Endothelial cell of umbilical vein (primary cell): ENCODE results near the gene LY9. TPM values are rescaled to one million over a fixed set of nuclear protein-coding genes. Genes with fewer than 3 reads are reported as not detected.

Experiments
- BruUV-seq: library from RNA; stranded (reverse); fragments of 400-500 nt; replicated peaks from 2 replicates; lab custom pipeline; 2021; lab: Mats Ljungman, UMichigan
- CTCF ChIA-PET: fragments of 300-600, 350-600 bp; sonication (Branson Sonifier 250); formaldehyde crosslinking; loops from one replicate; lab custom pipeline; 2021; ENCODE audit warnings: antibody characterized with exemption, inconsistent platforms; lab: Charles Lee
- POLR2A ChIA-PET: fragments of 300-600, 350-600 bp; sonication (Branson Sonifier 250); formaldehyde crosslinking; loops from one replicate; lab custom pipeline; 2021; ENCODE audit warnings: antibody characterized with exemption, inconsistent platforms; lab: Charles Lee
- DNase-seq: peaks from one replicate; pipeline ENCODE4 v3.0.0-alpha.2; 2011; ENCODE audit warnings: low read depth, low spot score
- FAIRE-seq: peaks from 2 replicates; lab custom pipeline; 2011; peaks lifted over from hg19 to GRCh38; lab: Jason Lieb, UNC
- H2AFZ ChIP-seq: 2 replicates; pipeline ENCODE4 v1.6.0; 2012; ENCODE audit warnings: low read depth, low read length, control low read depth, inconsistent platforms
- H3K27ac ChIP-seq: 2 replicates; pipeline ENCODE4 v1.5.1; 2011; ENCODE audit warnings: low read depth, mild to moderate bottlenecking, control low read depth, low read length, moderate library complexity; ENCODE audit not compliant: insufficient read depth
- H3K27me3 ChIP-seq, 2 experiments: 2 replicates each; pipeline versions ENCODE4 v1.6.0 to v1.6.1; 2011; ENCODE audit warnings: low read length in 2 of 2, mixed read lengths in 1 of 2; ENCODE audit not compliant: control insufficient read depth in 2 of 2, insufficient read depth in 2 of 2
- H3K36me3 ChIP-seq, 2 experiments: 2 replicates in 1 of 2; 3 replicates in 1 of 2; pipeline ENCODE4 v1.5.1; 2011; ENCODE audit warnings: low read length in 2 of 2, mild to moderate bottlenecking in 1 of 2, moderate library complexity in 1 of 2; ENCODE audit not compliant: control insufficient read depth in 2 of 2, insufficient read depth in 2 of 2; ENCODE audit errors: extremely low read depth in 1 of 2
- H3K4me1 ChIP-seq: 3 replicates; pipeline ENCODE4 v1.5.1; 2011; ENCODE audit warnings: mild to moderate bottlenecking, low read length; ENCODE audit not compliant: control insufficient read depth, insufficient read depth; ENCODE audit errors: extremely low read depth
- H3K4me2 ChIP-seq: 2 replicates; pipeline ENCODE4 v1.6.1; 2011; ENCODE audit warnings: low read length, control low read depth, mixed read lengths; ENCODE audit not compliant: insufficient read depth
- H3K4me3 ChIP-seq, 3 experiments: fragments of 200-600 bp in 1 of 3; sonication (generic), shearing (Covaris generic) in 1 of 3; replicated peaks in 1 of 3; 2 replicates each; pipeline ENCODE4 v1.5.1; 2011 to 2016; ENCODE audit warnings: control low read depth in 3 of 3, low read length in 3 of 3, mild to moderate bottlenecking in 2 of 3, inconsistent platforms in 1 of 3, low read depth in 1 of 3, moderate library complexity in 1 of 3; ENCODE audit not compliant: insufficient read depth in 1 of 3
- H3K79me2 ChIP-seq: 2 replicates; pipeline ENCODE4 v1.6.0; 2012; ENCODE audit warnings: low read length, inconsistent platforms; ENCODE audit not compliant: control insufficient read depth, insufficient read depth
- H3K9ac ChIP-seq: replicated peaks from 2 replicates; pipeline ENCODE3; 2011; ENCODE audit warnings: low read length, control low read depth; ENCODE audit not compliant: insufficient read depth; ENCODE audit errors: extremely low read depth
- H3K9me1 ChIP-seq: replicated peaks from 3 replicates; pipeline ENCODE4 v1.6.0; 2011; ENCODE audit warnings: mild to moderate bottlenecking, low read length; ENCODE audit not compliant: control insufficient read depth, insufficient read depth; ENCODE audit errors: extremely low read depth
- H3K9me3 ChIP-seq: replicated peaks from 2 replicates; pipeline ENCODE4 v1.5.1; 2012; ENCODE audit warnings: low read length, inconsistent platforms; ENCODE audit not compliant: control insufficient read depth, insufficient read depth
- H4K20me1 ChIP-seq: replicated peaks from 2 replicates; pipeline ENCODE3; 2011; ENCODE audit warnings: mild to moderate bottlenecking, low read length; ENCODE audit not compliant: control insufficient read depth, insufficient read depth; ENCODE audit errors: extremely low read depth
- EZH2 ChIP-seq: IDR thresholded peaks from 2 replicates; pipeline ENCODE4 v1.6.1; 2012; ENCODE audit warnings: borderline replicate concordance, low read depth, mild to moderate bottlenecking, moderate library complexity, low read length, inconsistent platforms; ENCODE audit not compliant: severe bottlenecking
- FOS ChIP-seq: IDR thresholded peaks from 2 replicates; pipeline ENCODE4 v1.6.1; 2011; ENCODE audit warnings: mild to moderate bottlenecking, low read length, moderate library complexity, borderline replicate concordance; ENCODE audit not compliant: insufficient read depth
- GATA2 ChIP-seq: IDR thresholded peaks from 2 replicates; pipeline ENCODE4 v1.7.0; 2011; ENCODE audit warnings: low read depth, mild to moderate bottlenecking, moderate library complexity, mixed read lengths, low read length; ENCODE audit not compliant: insufficient read length, insufficient read depth
- JUN ChIP-seq: IDR thresholded peaks from 2 replicates; pipeline ENCODE4 v1.6.1; 2011; ENCODE audit warnings: borderline replicate concordance, low read depth; ENCODE audit not compliant: insufficient read length, insufficient read depth
- MYC ChIP-seq: IDR thresholded peaks from one replicate; pipeline ENCODE4 v1.6.1; 2011; ENCODE audit warnings: mild to moderate bottlenecking, low read depth, low read length
- POLR2A ChIP-seq: IDR thresholded peaks from 2 replicates; pipeline ENCODE4 v1.6.1; 2012; ENCODE audit warnings: low read depth, mild to moderate bottlenecking, control low read depth, low read length
- POLR2AphosphoS5 ChIP-seq: IDR thresholded peaks from 2 replicates; pipeline ENCODE4 v1.6.1; 2012; ENCODE audit warnings: low read depth, mild to moderate bottlenecking, control low read depth, low read length, moderate library complexity; ENCODE audit not compliant: insufficient read depth
- dilution Hi-C: fragments of 300-500 bp; cut with MboI; formaldehyde crosslinking; loops from one replicate; pipeline ENCODE4 v1.15.0; 2019; ENCODE audit warnings: low sequenced_read_pairs; ENCODE audit not compliant: extremely low pct_ligation_motif_present
- intact Hi-C: fragments of 100-400 bp; cut with micrococcal nuclease; formaldehyde crosslinking; loops from one replicate; pipeline ENCODE4 v1.10.0; 2022
- polyA plus RNA-seq, 4 experiments: library from polyadenylated mRNA; depleted of rRNA in 3 of 4; stranded (reverse) in 3 of 4; unstranded in 1 of 4; fragments of >200 nt; gene quantifications; 2 replicates each; pipeline versions ENCODE4 v1.2.1 to v1.2.3, GENCODE V29; 2011 to 2012; ENCODE audit warnings: missing spikeins in 1 of 4
- total RNA-seq: library from RNA; stranded (reverse); gene quantifications from 2 replicates; pipeline ENCODE4 v1.2.3, GENCODE V29; 2021
- TF ChIP-seq, protein P1 (sequence below): IDR thresholded peaks from 2 replicates; pipeline ENCODE4 v1.6.1; 2011; ENCODE audit not compliant: insufficient read depth, insufficient read length
- TF ChIP-seq, protein P2 (sequence below), 2 donors: IDR thresholded peaks; 1 replicate in 1 of 2; 2 replicates in 1 of 2; pipeline ENCODE4 v1.5.1; 2011; ENCODE audit warnings: low read length in 2 of 2, mild to moderate bottlenecking in 2 of 2, moderate library complexity in 2 of 2, control low read depth in 1 of 2, inconsistent platforms in 1 of 2, low read depth in 1 of 2; ENCODE audit not compliant: insufficient read depth in 1 of 2; ENCODE audit errors: extremely low read depth in 1 of 2

Gene LY9
- total and polyA plus RNA-seq, 2 donors (not counting 3 experiments of a cell fraction or from before 2014, with no cell fraction given): not detected

DNA sequence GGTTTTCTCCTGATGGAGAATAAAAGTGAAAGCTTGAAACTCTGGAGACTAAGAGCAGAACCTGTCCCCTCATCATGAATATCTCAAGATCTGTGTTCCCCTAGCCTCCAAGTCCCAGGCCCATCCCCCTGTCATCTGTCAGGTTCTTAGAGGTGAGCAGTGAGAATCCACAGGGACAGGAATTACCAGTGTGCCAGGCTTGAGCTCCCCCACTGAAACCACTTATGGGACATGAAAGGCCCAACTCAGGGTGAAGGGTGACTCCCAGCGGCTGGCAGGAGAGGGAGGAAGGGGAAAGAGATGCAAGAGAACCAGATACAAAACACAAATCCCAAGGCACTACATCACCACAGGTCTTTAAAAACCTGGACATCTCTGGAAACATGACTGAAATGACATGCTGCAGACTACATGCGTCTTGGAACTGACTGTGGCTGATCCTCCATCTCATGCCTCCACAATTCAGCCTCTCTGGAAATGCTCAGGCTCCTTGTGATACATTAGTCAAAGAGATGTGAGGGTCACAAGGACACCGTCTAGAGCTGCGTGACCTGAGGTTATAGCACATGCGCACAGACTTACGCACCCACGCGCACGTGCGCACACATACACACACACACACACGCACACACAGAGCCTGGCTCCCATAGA is 6.8 kb upstream of the LY9 start:
- Histone ChIP-seq H3K27me3 (no peaks in the 10 kb centered on the region), H3K9me3 (no peaks in the 10 kb centered on the region), H3K9ac (no peak overlapping the region), H3K4me3 (no peak overlapping the region), H3K4me1 (no peaks in the 10 kb centered on the region), H3K36me3 (no peaks in the 10 kb centered on the region), H4K20me1 (no peaks in the 10 kb centered on the region), H3K27ac (no peak overlapping the region), H3K79me2 (no peaks in the 10 kb centered on the region), H3K4me2 (no peak overlapping the region), H3K9me1 (no peaks in the 10 kb centered on the region), H2AFZ (no peak overlapping the region)
- CTCF ChIA-PET: interaction anchor here (1.6 kb wide), 1 partner anchor 12 kb away, joined by 5 read pairs; no protein-coding TSS in a partner anchor
- dilution Hi-C loops: no loop called here
- no peak for FAIRE-seq
- intact Hi-C loops: no loop called here
- BruUV-seq: no TSS peak
- POLR2A ChIA-PET: no interaction called here
- TF ChIP-seq, protein P1, sequence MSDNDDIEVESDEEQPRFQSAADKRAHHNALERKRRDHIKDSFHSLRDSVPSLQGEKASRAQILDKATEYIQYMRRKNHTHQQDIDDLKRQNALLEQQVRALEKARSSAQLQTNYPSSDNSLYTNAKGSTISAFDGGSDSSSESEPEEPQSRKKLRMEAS: no peak
- TF ChIP-seq GATA2 (no peak), MYC (no peak), FOS (no peak), EZH2 (no peak), JUN (no peak), POLR2A (no peak), POLR2AphosphoS5 (no peak)
- TF ChIP-seq, protein P2, sequence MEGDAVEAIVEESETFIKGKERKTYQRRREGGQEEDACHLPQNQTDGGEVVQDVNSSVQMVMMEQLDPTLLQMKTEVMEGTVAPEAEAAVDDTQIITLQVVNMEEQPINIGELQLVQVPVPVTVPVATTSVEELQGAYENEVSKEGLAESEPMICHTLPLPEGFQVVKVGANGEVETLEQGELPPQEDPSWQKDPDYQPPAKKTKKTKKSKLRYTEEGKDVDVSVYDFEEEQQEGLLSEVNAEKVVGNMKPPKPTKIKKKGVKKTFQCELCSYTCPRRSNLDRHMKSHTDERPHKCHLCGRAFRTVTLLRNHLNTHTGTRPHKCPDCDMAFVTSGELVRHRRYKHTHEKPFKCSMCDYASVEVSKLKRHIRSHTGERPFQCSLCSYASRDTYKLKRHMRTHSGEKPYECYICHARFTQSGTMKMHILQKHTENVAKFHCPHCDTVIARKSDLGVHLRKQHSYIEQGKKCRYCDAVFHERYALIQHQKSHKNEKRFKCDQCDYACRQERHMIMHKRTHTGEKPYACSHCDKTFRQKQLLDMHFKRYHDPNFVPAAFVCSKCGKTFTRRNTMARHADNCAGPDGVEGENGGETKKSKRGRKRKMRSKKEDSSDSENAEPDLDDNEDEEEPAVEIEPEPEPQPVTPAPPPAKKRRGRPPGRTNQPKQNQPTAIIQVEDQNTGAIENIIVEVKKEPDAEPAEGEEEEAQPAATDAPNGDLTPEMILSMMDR (IDR thresholded peaks at IDR 0.05; ENCODE audit: extremely low read depth in 1 of 2, insufficient read depth in 1 of 2, low read depth in 1 of 2, low read length in 2 of 2): no peak
- no peak for DNase-seq
